ENCODE results near the gene PRODH.
"Not testable (repeated sequence)": the region's sequence is repeated elsewhere in the genome, so short reads cannot be mapped to it uniquely, and the experiment has no call there.

- not testable (repeated sequence) for TF ChIP-seq CTCF (conservative IDR thresholded peaks at IDR 0.05; ENCODE audit: low read length); EZH2phosphoT487 (IDR thresholded peaks at IDR 0.05; ENCODE audit: borderline replicate concordance)
Observed at GRCh38 chr22:18960166-18960820, 24.2 kb upstream of the PRODH start.

Measured in Loucy (cell line).